ENCODE results near the gene MTHFD2L. TPM values are rescaled to one million over a fixed set of nuclear protein-coding genes. Genes with fewer than 3 reads are reported as not detected.

Gene MTHFD2L
- total and polyA plus RNA-seq, 9 of the 15 experiments (the other 6 are each of a cell fraction or from before 2014, with no cell fraction given) = 10.0 to 39.0 (median 26.0) TPM

- 0 out of 2 replicates have a peak, but pooled peaks have one; percentile 71 for TF ChIP-seq FOXK1 (CRISPR knock-in tag; IDR thresholded peaks at IDR 0.05; ENCODE audit: borderline replicate concordance)
- no peak for TF ChIP-seq MAFG (tag; conservative IDR thresholded peaks at IDR 0.05)
- peak; percentile 72 for TF ChIP-seq DPF2 (IDR thresholded peaks at IDR 0.05)
- peak; percentile 55; the same call in 1 of the 2 replicates for TF ChIP-seq ARID4B (CRISPR knock-in tag; IDR thresholded peaks at IDR 0.05)
- TF ChIP-seq FOS (IDR thresholded peaks at IDR 0.05; ENCODE audit: extremely low read depth, insufficient read length) = no peak
- no peak for TF ChIP-seq PHF20 (IDR thresholded peaks at IDR 0.05; ENCODE audit: partially characterized antibody)
- TF ChIP-seq TGIF2 (CRISPR knock-in tag; IDR thresholded peaks at IDR 0.05) = no peak
- no peak for TF ChIP-seq IFI16 (CRISPR knock-in tag; IDR thresholded peaks at IDR 0.05)
- TF ChIP-seq TEAD1 (CRISPR knock-in tag; IDR thresholded peaks at IDR 0.05) = peak in 1 of 2 experiments; percentile 99; a peak in 2 of 4 replicates
- TF ChIP-seq TCF7 (IDR thresholded peaks at IDR 0.05; ENCODE audit: borderline replicate concordance) = no peak
- TF ChIP-seq PHF21A (IDR thresholded peaks at IDR 0.05; ENCODE audit: borderline replicate concordance, low read depth) = no peak
- 0 out of 4 replicates have a peak, but pooled peaks of 1 of the 2 experiments have one; percentile 37 for TF ChIP-seq KDM1A (IDR thresholded peaks at IDR 0.05)
- TF ChIP-seq ZNF785 (CRISPR knock-in tag; IDR thresholded peaks at IDR 0.05) = no peak
- no peak for TF ChIP-seq CREB3L1 (IDR thresholded peaks at IDR 0.05; ENCODE audit: borderline replicate concordance, low read depth)
- TF ChIP-seq ZNF57 (CRISPR knock-in tag; IDR thresholded peaks at IDR 0.05) = no peak
Observed at GRCh38 chr4:74330295-74330750, 172.4 kb downstream of the MTHFD2L start (continued).

All from K562 (cell line).